Liver (tissue), 9 donors: ENCODE data around the gene TMEM266. TPM values are rescaled to one million over a fixed set of nuclear protein-coding genes. Genes with fewer than 3 reads are reported as not detected.

Experiments
- DNase-seq: peaks from one replicate; pipeline ENCODE4 v3.0.0-alpha.2; 2017; ENCODE audit warnings: low spot score
- H3K27ac ChIP-seq, 2 donors: one replicate each; pipeline ENCODE4 v1.7.0; 2013; ENCODE audit warnings: inconsistent platforms in 2 of 2, low read length in 2 of 2, control low read depth in 1 of 2, low read depth in 1 of 2, mild to moderate bottlenecking in 1 of 2
- H3K27me3 ChIP-seq, 4 donors: one replicate each; pipeline versions ENCODE4 v1.6.1 to v1.7.0; 2013; ENCODE audit warnings: low read length in 3 of 4, inconsistent platforms in 1 of 4, mild to moderate bottlenecking in 1 of 4, moderate library complexity in 1 of 4; ENCODE audit not compliant: control insufficient read depth in 4 of 4, insufficient read depth in 4 of 4
- H3K36me3 ChIP-seq, 4 donors: one replicate each; pipeline versions ENCODE4 v1.6.1 to v1.7.0; 2013; ENCODE audit warnings: low read length in 3 of 4, mild to moderate bottlenecking in 3 of 4, low read depth in 1 of 4, moderate library complexity in 1 of 4; ENCODE audit not compliant: control insufficient read depth in 4 of 4, insufficient read depth in 3 of 4
- H3K4me1 ChIP-seq, 4 donors: one replicate each; pipeline versions ENCODE4 v1.6.1 to v1.7.0; 2013; ENCODE audit warnings: low read length in 3 of 4, mild to moderate bottlenecking in 3 of 4, moderate library complexity in 1 of 4; ENCODE audit not compliant: control insufficient read depth in 4 of 4, insufficient read depth in 4 of 4
- H3K4me3 ChIP-seq, 3 donors: one replicate each; pipeline versions ENCODE4 v1.6.1 to v1.7.0; 2013; ENCODE audit warnings: low read length in 3 of 3, control low read depth in 1 of 3, low read depth in 1 of 3, mild to moderate bottlenecking in 1 of 3
- H3K9ac ChIP-seq, 2 donors: one replicate each; pipeline ENCODE4 v1.7.0; 2013; ENCODE audit warnings: low read length in 2 of 2, mild to moderate bottlenecking in 2 of 2, moderate library complexity in 2 of 2, control low read depth in 1 of 2, low read depth in 1 of 2
- H3K9me3 ChIP-seq, 4 donors: one replicate each; pipeline versions ENCODE4 v1.6.1 to v1.7.0; 2013; ENCODE audit warnings: low read length in 3 of 4; ENCODE audit not compliant: control insufficient read depth in 4 of 4
- CTCF ChIP-seq: fragments of 150-350 bp; IDR thresholded peaks from 2 replicates; pipeline ENCODE4 v1.5.1; 2017; ENCODE audit warnings: improper control_type of control experiment, low read depth, low read length; ENCODE audit not compliant: missing input control
- EGR1 ChIP-seq, 2 donors: IDR thresholded peaks; 2 replicates each; pipeline ENCODE4 v1.6.1; 2016 to 2018; ENCODE audit warnings: antibody characterized with exemption in 2 of 2, low read depth in 2 of 2
- FOXA1 ChIP-seq: IDR thresholded peaks from 2 replicates; pipeline ENCODE4 v1.6.1; 2016; ENCODE audit warnings: antibody characterized with exemption
- FOXA2 ChIP-seq: IDR thresholded peaks from 2 replicates; pipeline ENCODE4 v1.6.1; 2016; ENCODE audit warnings: antibody characterized with exemption
- GABPA ChIP-seq, 2 donors: IDR thresholded peaks in 1 of 2; conservative IDR thresholded peaks in 1 of 2; 2 replicates each; pipeline ENCODE4 v1.6.1; 2016; ENCODE audit warnings: antibody characterized with exemption in 2 of 2, mild to moderate bottlenecking in 1 of 2, moderate library complexity in 1 of 2
- HNF4A ChIP-seq, 2 donors: conservative IDR thresholded peaks; 2 replicates each; pipeline ENCODE4 v1.6.1; 2016; ENCODE audit warnings: antibody characterized with exemption in 2 of 2, mild to moderate bottlenecking in 2 of 2
- HNF4G ChIP-seq: IDR thresholded peaks from 2 replicates; pipeline ENCODE4 v1.6.1; 2016; ENCODE audit warnings: antibody characterized with exemption
- JUND ChIP-seq, 2 donors: IDR thresholded peaks; 2 replicates each; pipeline ENCODE4 v1.6.1; 2016; ENCODE audit warnings: antibody characterized with exemption in 2 of 2
- NR2F2 ChIP-seq: IDR thresholded peaks from 2 replicates; pipeline ENCODE4 v1.6.1; 2016; ENCODE audit warnings: antibody characterized with exemption
- RAD21 ChIP-seq, 2 donors: IDR thresholded peaks; 2 replicates each; pipeline ENCODE4 v1.6.1; 2016; ENCODE audit warnings: antibody characterized with exemption in 2 of 2, mild to moderate bottlenecking in 2 of 2
- REST ChIP-seq: IDR thresholded peaks from 2 replicates; pipeline ENCODE4 v1.6.1; 2016; ENCODE audit warnings: antibody characterized with exemption, mild to moderate bottlenecking
- RXRA ChIP-seq, 2 donors: IDR thresholded peaks; 2 replicates each; pipeline ENCODE4 v1.6.1; 2017 to 2018; ENCODE audit warnings: antibody characterized with exemption in 2 of 2, mild to moderate bottlenecking in 1 of 2
- SP1 ChIP-seq: IDR thresholded peaks from 2 replicates; pipeline ENCODE4 v1.6.1; 2018; ENCODE audit warnings: antibody characterized with exemption, mild to moderate bottlenecking
- TAF1 ChIP-seq: conservative IDR thresholded peaks from 2 replicates; pipeline ENCODE4 v1.6.1; 2016; ENCODE audit warnings: antibody characterized with exemption, mild to moderate bottlenecking
- YY1 ChIP-seq: IDR thresholded peaks from 2 replicates; pipeline ENCODE4 v1.6.1; 2016; ENCODE audit warnings: antibody characterized with exemption, mild to moderate bottlenecking
- WGBS: extraction: QIAGEN DNeasy Blood & Tissue Kit; methylation state at CpG from one replicate; pipeline ENCODE4 v1.1.7; 2013; 5-methylcytosine and 5-hydroxymethylcytosine counted together
- polyA plus RNA-seq, 2 donors: library from polyadenylated mRNA; stranded (reverse) in 1 of 2; unstranded in 1 of 2; fragments of 200-250 nt in 1 of 2; fragments of >200 nt in 1 of 2; fragmentation: Nextera tagmentation in 1 of 2; extraction: Ambion mirVana in 1 of 2; gene quantifications; one replicate each; pipeline versions ENCODE4 v1.2.1 to v1.2.3, GENCODE V29; 2013 to 2015
- total RNA-seq, 2 donors: library from RNA; depleted of rRNA; stranded (reverse); fragments of >200 nt; gene quantifications; one replicate each; pipeline ENCODE4 v1.2.3, GENCODE V29; 2014
- TF ChIP-seq, protein P1 (sequence below): IDR thresholded peaks from 2 replicates; pipeline ENCODE4 v1.6.1; 2016; ENCODE audit warnings: antibody characterized with exemption
- TF ChIP-seq, protein P2 (sequence below): IDR thresholded peaks from 2 replicates; pipeline ENCODE4 v1.6.1; 2016; ENCODE audit warnings: antibody characterized with exemption
- TF ChIP-seq, protein P3 (sequence below): IDR thresholded peaks from 2 replicates; pipeline ENCODE4 v1.6.1; 2016; ENCODE audit warnings: antibody characterized with exemption
- donor health status: healthy.
- donor health status: healthy.
- donor health status: healthy.
- donor health status: healthy.
- donor health status: healthy.

TMEM266 gene
- total and polyA plus RNA-seq, 4 donors, result 0.25 to 1.3 TPM; not detected in 2

DNA sequence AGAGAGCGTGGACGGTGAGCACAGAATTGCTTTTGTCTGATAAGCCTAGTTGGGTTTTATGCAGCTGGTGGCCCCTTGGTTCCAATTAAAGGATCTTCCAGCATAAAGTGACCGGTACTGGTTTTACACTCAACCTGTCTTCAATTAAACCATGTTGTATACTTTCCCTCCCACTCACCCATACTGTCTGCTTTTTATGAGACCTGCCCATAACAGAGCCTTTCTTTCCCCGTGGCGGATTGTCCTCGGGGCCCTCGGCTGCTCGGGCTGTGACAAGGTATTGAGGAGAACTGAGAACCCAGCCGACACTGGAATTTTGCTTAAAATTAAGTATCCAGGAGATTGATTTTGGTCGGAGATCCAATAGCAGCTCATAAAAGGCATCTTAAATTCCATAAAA lies 98.4 kb downstream of the TMEM266 start:
- Histone ChIP-seq H3K27me3 (no peaks in the 10 kb centered on the region), H3K36me3 (no peaks in the 10 kb centered on the region), H3K4me3 (no peak overlapping the region), H3K9me3 (no peaks in the 10 kb centered on the region), H3K4me1 (peaks cover 0 to 1% (median 0%) of the 10 kb centered on the region in 4 donors), H3K9ac (no peak overlapping the region), H3K27ac (no peak overlapping the region)
- 89% methylated on average over 10 of the region's 10 CpGs for WGBS
- TF ChIP-seq HNF4A (conservative IDR thresholded peaks at IDR 0.05) (no peak), FOXA1 (no peak), RXRA (IDR thresholded peaks at IDR 0.05) (no peak), EGR1 (IDR thresholded peaks at IDR 0.05; ENCODE audit: low read depth in 2 of 2) (no peak), SP1 (no peak), NR2F2 (no peak), REST (no peak), FOXA2 (no peak), RAD21 (IDR thresholded peaks at IDR 0.05) (no peak), CTCF (no peak), YY1 (no peak), TAF1 (no peak), GABPA (IDR thresholded peaks at IDR 0.05 in 1 of 2, conservative IDR thresholded peaks at IDR 0.05 in 1 of 2) (no peak), HNF4G (no peak), JUND (IDR thresholded peaks at IDR 0.05) (no peak)
- TF ChIP-seq, protein P1, sequence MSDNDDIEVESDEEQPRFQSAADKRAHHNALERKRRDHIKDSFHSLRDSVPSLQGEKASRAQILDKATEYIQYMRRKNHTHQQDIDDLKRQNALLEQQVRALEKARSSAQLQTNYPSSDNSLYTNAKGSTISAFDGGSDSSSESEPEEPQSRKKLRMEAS, result no peak
- TF ChIP-seq, protein P2, sequence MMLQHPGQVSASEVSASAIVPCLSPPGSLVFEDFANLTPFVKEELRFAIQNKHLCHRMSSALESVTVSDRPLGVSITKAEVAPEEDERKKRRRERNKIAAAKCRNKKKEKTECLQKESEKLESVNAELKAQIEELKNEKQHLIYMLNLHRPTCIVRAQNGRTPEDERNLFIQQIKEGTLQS, result no peak
- TF ChIP-seq, protein P3, sequence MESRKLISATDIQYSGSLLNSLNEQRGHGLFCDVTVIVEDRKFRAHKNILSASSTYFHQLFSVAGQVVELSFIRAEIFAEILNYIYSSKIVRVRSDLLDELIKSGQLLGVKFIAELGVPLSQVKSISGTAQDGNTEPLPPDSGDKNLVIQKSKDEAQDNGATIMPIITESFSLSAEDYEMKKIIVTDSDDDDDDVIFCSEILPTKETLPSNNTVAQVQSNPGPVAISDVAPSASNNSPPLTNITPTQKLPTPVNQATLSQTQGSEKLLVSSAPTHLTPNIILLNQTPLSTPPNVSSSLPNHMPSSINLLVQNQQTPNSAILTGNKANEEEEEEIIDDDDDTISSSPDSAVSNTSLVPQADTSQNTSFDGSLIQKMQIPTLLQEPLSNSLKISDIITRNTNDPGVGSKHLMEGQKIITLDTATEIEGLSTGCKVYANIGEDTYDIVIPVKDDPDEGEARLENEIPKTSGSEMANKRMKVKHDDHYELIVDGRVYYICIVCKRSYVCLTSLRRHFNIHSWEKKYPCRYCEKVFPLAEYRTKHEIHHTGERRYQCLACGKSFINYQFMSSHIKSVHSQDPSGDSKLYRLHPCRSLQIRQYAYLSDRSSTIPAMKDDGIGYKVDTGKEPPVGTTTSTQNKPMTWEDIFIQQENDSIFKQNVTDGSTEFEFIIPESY, result no peak
- no peak for DNase-seq
